OCI-LY3 (cell line): ENCODE data around the gene SLC12A8.

Source experiments
- H2AFZ ChIP-seq: fragments of 200-600, 300-600 bp; shearing (Covaris generic); 2 replicates; pipeline ENCODE4 v1.6.0; 2014; ENCODE audit warnings: antibody characterized with exemption, low read depth, low read length
- H3K27ac ChIP-seq: fragments of 200-600, 300-600 bp; sonication (generic); 2 replicates; pipeline ENCODE4 v1.5.1; 2014; ENCODE audit warnings: mild to moderate bottlenecking, low read length, moderate library complexity, mixed read lengths
- H3K27me3 ChIP-seq: fragments of 200-600, 300-600 bp; sonication (generic); 2 replicates; pipeline ENCODE4 v1.6.1; 2014; ENCODE audit warnings: low read depth, low read length, mixed read lengths
- H3K36me3 ChIP-seq: fragments of 200-600, 300-600 bp; sonication (generic); replicated peaks from 2 replicates; pipeline ENCODE3; 2014; ENCODE audit warnings: low read depth, low read length, mixed read lengths
- H3K4me1 ChIP-seq: fragments of 300-600, 200-600 bp; sonication (generic); 2 replicates; pipeline ENCODE4 v1.6.1; 2014; ENCODE audit warnings: low read length, mixed read lengths
- H3K4me2 ChIP-seq: fragments of 200-600, 300-600 bp; sonication (generic); 2 replicates; pipeline ENCODE4 v1.6.1; 2014; ENCODE audit warnings: low read length, mixed read lengths
- H3K4me3 ChIP-seq: fragments of 300-600, 200-600 bp; sonication (generic); 2 replicates; pipeline ENCODE4 v1.5.1; 2014; ENCODE audit warnings: antibody characterized with exemption, mild to moderate bottlenecking, low read length, moderate library complexity
- H3K79me2 ChIP-seq: fragments of 300-600, 200-600 bp; shearing (Covaris generic); 2 replicates; pipeline ENCODE4 v1.6.1; 2014; ENCODE audit warnings: mild to moderate bottlenecking, low read length, mixed read lengths
- H3K9ac ChIP-seq: fragments of 300-600, 200-600 bp; shearing (Covaris generic); 2 replicates; pipeline ENCODE4 v1.6.0; 2014; ENCODE audit warnings: mild to moderate bottlenecking, low read length, moderate library complexity
- H3K9me3 ChIP-seq: fragments of 200-600, 300-600 bp; shearing (Covaris generic); 2 replicates; pipeline ENCODE4 v1.6.1; 2014; ENCODE audit warnings: low read length, mixed read lengths; ENCODE audit not compliant: insufficient read depth
- H4K20me1 ChIP-seq: fragments of 200-600, 300-600 bp; sonication (generic); 2 replicates; pipeline ENCODE4 v1.6.1; 2016; ENCODE audit warnings: low read length, mixed read lengths; ENCODE audit not compliant: insufficient read depth
- EZH2phosphoT487 ChIP-seq: fragments of 200-600 bp; shearing (Covaris generic); IDR thresholded peaks from 2 replicates; pipeline ENCODE4 v1.6.1; 2018; ENCODE audit warnings: antibody characterized with exemption, mixed run types, low read depth
- TF ChIP-seq, protein P1 (sequence below): fragments of 200-600, 300-600 bp; sonication (generic); IDR thresholded peaks from 2 replicates; pipeline ENCODE4 v1.5.1; 2014; ENCODE audit warnings: antibody characterized with exemption, low read length, low read depth

Gene SLC12A8

DNA sequence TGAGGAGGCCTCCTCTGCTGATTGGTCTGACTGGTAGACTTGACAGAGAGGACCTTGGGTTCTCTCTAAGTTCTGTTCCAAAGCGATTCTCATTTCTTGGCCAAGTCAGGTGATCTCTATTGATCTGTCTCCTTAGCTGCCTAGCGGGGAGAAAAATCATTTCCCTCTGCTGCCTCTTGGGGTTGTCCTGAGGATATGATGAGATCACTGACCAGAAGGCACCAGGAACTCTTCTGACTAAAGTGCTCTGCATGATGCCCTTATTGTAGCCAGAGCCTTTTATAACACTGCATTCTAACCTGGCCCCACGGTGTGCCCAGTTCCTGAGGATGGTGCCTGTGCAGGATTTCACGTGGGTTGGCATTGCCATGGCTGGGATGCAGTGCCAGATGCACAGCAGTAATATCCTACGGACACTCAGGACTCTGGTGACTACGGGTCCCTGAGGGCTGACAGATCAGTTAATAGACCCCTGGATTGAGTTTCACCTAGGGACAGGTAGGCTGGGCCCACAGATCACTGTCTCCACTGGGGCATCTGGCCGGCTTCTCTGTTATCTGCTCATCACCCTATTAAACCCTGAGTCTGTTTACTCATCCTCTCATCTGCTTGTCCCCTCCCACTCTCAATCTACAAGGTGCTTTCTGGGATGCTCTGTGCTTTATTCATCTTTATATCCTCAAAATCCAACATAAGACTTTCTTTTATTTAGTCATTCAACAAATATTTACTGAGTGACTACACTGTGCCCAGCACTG is 152.9 kb downstream of the SLC12A8 start:
- H3K36me3 ChIP-seq: no peaks in the 10 kb centered on the region
- no peak overlapping the region for H3K9ac ChIP-seq
- H3K4me1 ChIP-seq: peaks cover 4% of the 10 kb centered on the region; the same call in 1 of the 2 replicates
- H3K27me3 ChIP-seq: peaks cover 82% of the 10 kb centered on the region
- H3K4me3 ChIP-seq: no peak overlapping the region
- TF ChIP-seq EZH2phosphoT487: no peak
- TF ChIP-seq, protein P1, sequence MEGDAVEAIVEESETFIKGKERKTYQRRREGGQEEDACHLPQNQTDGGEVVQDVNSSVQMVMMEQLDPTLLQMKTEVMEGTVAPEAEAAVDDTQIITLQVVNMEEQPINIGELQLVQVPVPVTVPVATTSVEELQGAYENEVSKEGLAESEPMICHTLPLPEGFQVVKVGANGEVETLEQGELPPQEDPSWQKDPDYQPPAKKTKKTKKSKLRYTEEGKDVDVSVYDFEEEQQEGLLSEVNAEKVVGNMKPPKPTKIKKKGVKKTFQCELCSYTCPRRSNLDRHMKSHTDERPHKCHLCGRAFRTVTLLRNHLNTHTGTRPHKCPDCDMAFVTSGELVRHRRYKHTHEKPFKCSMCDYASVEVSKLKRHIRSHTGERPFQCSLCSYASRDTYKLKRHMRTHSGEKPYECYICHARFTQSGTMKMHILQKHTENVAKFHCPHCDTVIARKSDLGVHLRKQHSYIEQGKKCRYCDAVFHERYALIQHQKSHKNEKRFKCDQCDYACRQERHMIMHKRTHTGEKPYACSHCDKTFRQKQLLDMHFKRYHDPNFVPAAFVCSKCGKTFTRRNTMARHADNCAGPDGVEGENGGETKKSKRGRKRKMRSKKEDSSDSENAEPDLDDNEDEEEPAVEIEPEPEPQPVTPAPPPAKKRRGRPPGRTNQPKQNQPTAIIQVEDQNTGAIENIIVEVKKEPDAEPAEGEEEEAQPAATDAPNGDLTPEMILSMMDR: no peak
- H4K20me1 ChIP-seq: no peaks in the 10 kb centered on the region
- H3K9me3 ChIP-seq: no peaks in the 10 kb centered on the region
- no peaks in the 10 kb centered on the region for H3K79me2 ChIP-seq
- H2AFZ ChIP-seq: no peak overlapping the region
- no peak overlapping the region for H3K4me2 ChIP-seq
- no peak overlapping the region for H3K27ac ChIP-seq

DNA sequence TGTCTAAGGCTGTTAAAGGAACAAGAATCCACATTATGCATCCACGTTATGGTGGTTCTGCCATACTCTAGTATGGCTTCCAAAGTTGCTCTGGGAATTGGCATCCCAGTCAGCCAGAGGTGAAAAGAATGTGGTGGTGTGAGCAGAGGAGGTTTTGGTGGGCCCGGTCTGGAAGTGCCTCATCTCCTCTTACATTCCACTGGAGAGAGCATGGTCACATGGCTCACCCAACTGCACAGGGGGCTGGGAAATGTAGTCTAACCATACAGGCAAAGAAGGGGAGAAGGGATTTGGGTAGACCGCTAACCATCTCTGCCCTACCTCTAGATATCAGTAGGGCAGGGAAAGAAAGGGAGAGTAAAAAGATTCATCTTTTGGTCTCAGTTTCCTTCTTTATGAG is 153.6 kb downstream of the SLC12A8 start:
- H3K4me1 ChIP-seq: peaks cover 9% of the 10 kb centered on the region; the same call in 1 of the 2 replicates
- TF ChIP-seq, protein P1: no peak
- TF ChIP-seq EZH2phosphoT487: no peak
- H3K27me3 ChIP-seq: peaks cover 81% of the 10 kb centered on the region
- H3K4me3 ChIP-seq: no peak overlapping the region
- no peaks in the 10 kb centered on the region for H3K79me2 ChIP-seq
- H3K36me3 ChIP-seq: no peaks in the 10 kb centered on the region
- H3K4me2 ChIP-seq: no peak overlapping the region
- no peaks in the 10 kb centered on the region for H3K9me3 ChIP-seq
- no peak overlapping the region for H2AFZ ChIP-seq
- H3K27ac ChIP-seq: no peak overlapping the region
- no peaks in the 10 kb centered on the region for H4K20me1 ChIP-seq
- no peak overlapping the region for H3K9ac ChIP-seq

DNA sequence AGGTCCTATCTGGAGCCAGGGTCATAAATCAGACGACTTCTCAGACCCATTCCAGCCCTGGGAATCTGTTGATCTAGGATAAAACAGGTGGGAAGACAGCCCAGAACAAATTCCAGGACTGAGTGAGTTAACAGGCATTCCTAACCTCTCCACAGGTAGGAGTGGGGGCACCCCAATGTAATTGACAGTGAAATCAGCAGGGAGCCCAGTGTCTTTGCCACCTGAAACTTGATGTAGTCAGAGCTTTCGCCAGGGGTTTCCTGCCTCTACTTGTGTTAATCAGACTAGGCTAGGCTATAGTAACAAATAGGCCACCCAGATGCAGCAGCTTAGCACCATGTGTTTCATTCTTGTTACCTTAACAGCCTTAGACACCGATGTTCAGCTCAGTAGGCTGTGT is 154.0 kb downstream of the SLC12A8 start:
- Histone ChIP-seq H4K20me1 (no peaks in the 10 kb centered on the region), H3K4me3 (no peak overlapping the region), H2AFZ (no peak overlapping the region), H3K27me3 (peaks cover 81% of the 10 kb centered on the region), H3K9me3 (no peaks in the 10 kb centered on the region), H3K27ac (no peak overlapping the region), H3K36me3 (no peaks in the 10 kb centered on the region), H3K4me2 (no peak overlapping the region), H3K79me2 (no peaks in the 10 kb centered on the region), H3K9ac (no peak overlapping the region), H3K4me1 (peaks cover 9% of the 10 kb centered on the region; the same call in 1 of the 2 replicates)
- TF ChIP-seq EZH2phosphoT487: no peak
- TF ChIP-seq, protein P1: no peak

DNA sequence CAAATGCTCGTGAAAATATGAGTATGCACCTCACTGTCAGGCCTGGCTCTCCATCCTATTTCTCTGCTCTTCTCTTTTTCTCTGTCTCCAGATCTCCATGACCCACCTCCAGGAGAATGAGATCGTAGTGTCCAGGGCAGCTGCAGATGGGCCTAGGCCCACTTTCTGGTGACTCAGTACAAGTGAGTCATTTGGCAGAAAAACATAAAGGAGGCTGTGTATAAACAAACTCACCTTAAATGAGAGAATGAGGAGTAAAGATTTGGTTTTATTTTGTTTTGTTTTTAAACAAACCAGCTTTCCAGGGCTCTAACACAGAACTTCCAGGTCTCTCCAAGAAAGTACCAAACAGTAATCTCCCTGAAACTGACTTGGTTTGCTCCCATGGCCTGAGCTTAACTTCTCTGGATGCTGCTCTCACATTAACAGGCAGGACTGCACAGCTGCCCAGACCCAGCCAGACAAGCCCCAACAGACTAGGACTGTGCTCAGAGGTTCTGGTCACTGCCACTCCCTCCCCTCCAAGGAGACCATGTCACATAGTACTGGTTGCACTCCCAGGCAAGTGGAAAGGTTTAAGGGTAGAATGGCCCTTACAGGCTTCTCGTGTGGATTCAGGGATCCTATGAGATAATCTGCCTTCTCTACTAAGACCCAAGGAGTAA is 155.2 kb downstream of the SLC12A8 start:
- H3K27ac ChIP-seq: no peak overlapping the region
- no peaks in the 10 kb centered on the region for H3K36me3 ChIP-seq
- no peaks in the 10 kb centered on the region for H4K20me1 ChIP-seq
- peaks cover 80% of the 10 kb centered on the region for H3K27me3 ChIP-seq
- H3K9ac ChIP-seq: no peak overlapping the region
- H3K4me1 ChIP-seq: peaks cover 12% of the 10 kb centered on the region
- H3K9me3 ChIP-seq: no peaks in the 10 kb centered on the region
- H3K79me2 ChIP-seq: no peaks in the 10 kb centered on the region
- H2AFZ ChIP-seq: no peak overlapping the region
- no peak overlapping the region for H3K4me3 ChIP-seq
- no peak overlapping the region for H3K4me2 ChIP-seq
- TF ChIP-seq, protein P1: no peak
- TF ChIP-seq EZH2phosphoT487: no peak
